NOMO-1 treated with dmso at 0.1 percent for 144 hours (cell line): ENCODE measurements around the gene IQSEC3.

ENCODE experiments used
- DNase-seq: peaks from one replicate; lab custom pipeline; 2025; ENCODE audit not compliant: unreplicated experiment; lab: John Stamatoyannopoulos, UW

Gene IQSEC3

GRCh38 chr12:78981-79380, 12.4 kb downstream of the IQSEC3 start:
- no peak for DNase-seq

- no peak for DNase-seq
These were observed 14.2 kb downstream of the IQSEC3 start for GRCh38 chr12:80681-81190.

- no peak for DNase-seq
These were observed 16.2 kb downstream of the IQSEC3 start for GRCh38 chr12:82740-83139.

- DNase-seq = no peak
These were observed 17.5 kb downstream of the IQSEC3 start for GRCh38 chr12:84056-84455.

GRCh38 chr12:85191-85666, 18.7 kb downstream of the IQSEC3 start:
- DNase-seq = no peak

GRCh38 chr12:87315-87714, 20.7 kb downstream of the IQSEC3 start:
- DNase-seq = no peak

- DNase-seq = no peak
These were observed 21.3 kb downstream of the IQSEC3 start for GRCh38 chr12:87856-88255.

- no peak for DNase-seq
These were observed 23.1 kb downstream of the IQSEC3 start for GRCh38 chr12:89653-90052.

GRCh38 chr12:91213-91612, 24.6 kb downstream of the IQSEC3 start:
- DNase-seq = no peak

GRCh38 chr12:93266-94005, 26.9 kb downstream of the IQSEC3 start:
- no peak for DNase-seq

GRCh38 chr12:96543-96942, 30.0 kb downstream of the IQSEC3 start:
- DNase-seq = no peak

GRCh38 chr12:98924-99352, 32.4 kb downstream of the IQSEC3 start:
- no peak for DNase-seq

- DNase-seq = no peak
These were observed 33.0 kb downstream of the IQSEC3 start for GRCh38 chr12:99605-100004.

- DNase-seq = no peak
These were observed 35.7 kb downstream of the IQSEC3 start for GRCh38 chr12:101969-102878.

GRCh38 chr12:102879-103168, 36.3 kb downstream of the IQSEC3 start:
- DNase-seq = no peak

GRCh38 chr12:103169-103981, 36.8 kb downstream of the IQSEC3 start:
- no peak for DNase-seq

GRCh38 chr12:104551-105081, 38.0 kb downstream of the IQSEC3 start:
- DNase-seq = no peak

GRCh38 chr12:105696-106095, 39.1 kb downstream of the IQSEC3 start:
- no peak for DNase-seq

GRCh38 chr12:106118-106591, 39.6 kb downstream of the IQSEC3 start:
- no peak for DNase-seq

- DNase-seq = no peak
These were observed 42.0 kb downstream of the IQSEC3 start for GRCh38 chr12:108594-108993.

- peak; percentile 5 for DNase-seq
These were observed 42.9 kb downstream of the IQSEC3 start for GRCh38 chr12:109446-109845.
